Measurements from ENCODE around the gene GPATCH1. TPM values are rescaled to one million over a fixed set of nuclear protein-coding genes. Genes with fewer than 3 reads are reported as not detected.
"Not testable (repeated sequence)": the region's sequence is repeated elsewhere in the genome, so short reads cannot be mapped to it uniquely, and the experiment has no call there.

Gene GPATCH1, protein sequence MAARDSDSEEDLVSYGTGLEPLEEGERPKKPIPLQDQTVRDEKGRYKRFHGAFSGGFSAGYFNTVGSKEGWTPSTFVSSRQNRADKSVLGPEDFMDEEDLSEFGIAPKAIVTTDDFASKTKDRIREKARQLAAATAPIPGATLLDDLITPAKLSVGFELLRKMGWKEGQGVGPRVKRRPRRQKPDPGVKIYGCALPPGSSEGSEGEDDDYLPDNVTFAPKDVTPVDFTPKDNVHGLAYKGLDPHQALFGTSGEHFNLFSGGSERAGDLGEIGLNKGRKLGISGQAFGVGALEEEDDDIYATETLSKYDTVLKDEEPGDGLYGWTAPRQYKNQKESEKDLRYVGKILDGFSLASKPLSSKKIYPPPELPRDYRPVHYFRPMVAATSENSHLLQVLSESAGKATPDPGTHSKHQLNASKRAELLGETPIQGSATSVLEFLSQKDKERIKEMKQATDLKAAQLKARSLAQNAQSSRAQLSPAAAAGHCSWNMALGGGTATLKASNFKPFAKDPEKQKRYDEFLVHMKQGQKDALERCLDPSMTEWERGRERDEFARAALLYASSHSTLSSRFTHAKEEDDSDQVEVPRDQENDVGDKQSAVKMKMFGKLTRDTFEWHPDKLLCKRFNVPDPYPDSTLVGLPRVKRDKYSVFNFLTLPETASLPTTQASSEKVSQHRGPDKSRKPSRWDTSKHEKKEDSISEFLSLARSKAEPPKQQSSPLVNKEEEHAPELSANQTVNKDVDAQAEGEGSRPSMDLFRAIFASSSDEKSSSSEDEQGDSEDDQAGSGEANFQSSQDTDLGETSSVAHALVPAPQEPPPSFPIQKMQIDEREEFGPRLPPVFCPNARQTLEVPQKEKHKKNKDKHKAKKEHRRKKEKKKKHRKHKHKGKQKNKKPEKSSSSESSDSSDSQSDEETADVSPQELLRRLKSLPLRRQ
- polyA plus RNA-seq: 1 to 10 TPM; 2.6 to 5.5 (median 3.7) TPM

DNA sequence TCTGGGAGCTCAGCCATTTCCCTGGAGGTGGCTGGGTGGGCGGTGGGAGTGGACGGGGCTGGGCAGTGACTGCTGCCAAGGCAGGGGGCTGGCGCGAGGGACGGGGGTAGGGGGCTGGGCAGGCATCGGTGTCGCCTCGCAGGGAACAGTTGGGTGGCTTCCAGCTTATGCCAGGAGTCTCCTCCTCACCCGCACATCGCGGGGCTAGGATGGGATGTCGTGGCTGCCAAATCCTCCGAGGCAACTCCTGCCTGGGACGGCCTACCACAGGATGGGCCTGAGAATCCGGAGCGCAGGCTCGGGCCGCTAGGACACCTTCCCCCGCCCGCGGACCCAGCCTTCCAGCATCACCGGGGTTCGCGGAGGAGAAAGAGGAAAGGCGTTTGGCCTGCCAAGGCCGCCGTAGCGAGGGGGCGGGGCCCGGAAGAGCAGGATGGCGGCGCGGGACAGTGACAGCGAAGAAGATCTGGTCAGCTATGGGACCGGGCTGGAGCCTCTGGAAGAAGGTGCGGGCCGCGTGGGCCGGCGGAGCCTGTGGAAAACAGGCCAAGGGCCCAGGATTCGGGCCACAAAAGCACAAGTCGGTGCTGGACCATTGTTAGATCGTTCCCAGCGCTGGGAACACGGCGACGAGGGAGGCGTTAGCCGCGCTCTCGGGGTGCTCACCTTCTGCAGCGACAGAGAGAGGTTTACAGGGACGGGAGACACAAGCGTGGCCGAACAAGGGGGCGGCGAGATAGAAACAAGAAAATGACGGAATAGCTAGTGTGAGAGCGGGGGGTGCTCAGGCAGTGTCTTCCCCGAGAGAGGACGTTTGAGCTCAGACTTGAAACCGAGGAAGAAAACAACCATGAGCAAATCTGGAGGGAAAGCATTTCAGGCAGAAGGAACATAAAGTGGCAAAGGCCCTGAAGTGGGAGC is at the start of gene GPATCH1:
Gene GPATCH1, plus strand, starts transcription at position 421 of the 921 bp plus-strand sequence. Its CDS starts 13 bp downstream, at position 434.
- Mint-ChIP-seq H3K36me3 (no peaks in the 10 kb centered on the region), H3K4me3 (peak within 1 kb of the TSS; percentile 94 to 99 (median 96)), H3K9me3 (no peaks in the 10 kb centered on the region), H3K4me1 (peaks cover 27% of the 10 kb centered on the region in 2 donors), H3K27me3 (ENCODE audit: low read depth in 3 of 3) (peaks cover 4 to 12% (median 6%) of the 10 kb centered on the region in 3 donors), H3K27ac (peak within 1 kb of the TSS; percentile 91 to 95 (median 92))
- peak; percentile 84 to 86 (median 84) for DNase-seq

DNA sequence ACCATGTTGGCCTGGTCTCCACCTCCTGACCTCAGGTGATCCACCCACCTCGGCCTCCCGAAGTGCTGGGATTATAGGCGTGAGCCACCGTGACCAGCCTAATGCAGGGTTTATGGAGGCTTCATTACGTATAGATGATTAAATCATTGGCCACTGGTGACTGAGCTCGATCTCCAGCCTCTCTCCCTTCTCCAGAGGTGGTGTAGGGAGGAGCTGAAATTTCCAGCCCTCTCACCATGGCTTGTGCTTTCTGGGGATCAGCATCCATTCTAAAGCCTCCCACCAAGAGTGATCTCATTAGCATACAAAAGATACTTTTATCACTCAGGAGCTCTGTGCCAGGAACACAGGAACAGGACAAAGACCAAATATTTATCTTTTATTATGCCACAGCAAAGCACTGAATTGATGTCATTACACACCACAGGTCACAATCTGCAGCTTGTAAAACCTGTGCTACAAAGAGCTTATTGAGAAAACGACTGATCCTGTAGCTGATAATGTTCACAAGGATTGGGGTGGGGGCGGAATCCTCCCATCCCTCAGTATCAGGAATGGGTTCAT is 48.7 kb upstream of the GPATCH1 start:
- Mint-ChIP-seq H3K4me3 (no peak overlapping the region), H3K4me1 (peaks cover 4% of the 10 kb centered on the region in 2 donors), H3K9me3 (peaks cover 0 to 7% (median 0%) of the 10 kb centered on the region in 6 donors), H3K27me3 (ENCODE audit: low read depth in 3 of 3) (peaks cover under 1 to 11% (median 3%) of the 10 kb centered on the region in 3 donors), H3K36me3 (no peaks in the 10 kb centered on the region), H3K27ac (no peak overlapping the region)
- no peak for DNase-seq

DNA sequence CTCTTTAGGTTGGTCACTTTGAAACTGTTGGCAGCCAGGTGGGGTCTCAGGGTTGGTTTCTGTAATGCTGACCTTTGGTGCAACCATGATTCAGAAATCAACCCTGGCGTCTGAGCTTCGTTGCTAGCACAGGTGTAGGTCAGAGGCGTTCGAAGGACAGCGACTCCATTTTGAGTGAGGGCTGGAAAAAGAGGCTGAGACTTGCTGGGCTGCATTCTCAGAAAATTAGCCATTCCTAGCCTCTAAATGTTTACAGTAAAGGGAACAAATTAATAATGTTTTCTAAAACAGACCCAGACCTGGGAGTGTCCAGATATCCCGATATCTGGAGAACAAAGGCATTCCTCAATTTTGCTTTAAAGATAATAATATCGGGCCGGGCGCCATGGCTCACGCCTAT is 45.5 kb upstream of the GPATCH1 start:
- no peak overlapping the region for H3K27ac Mint-ChIP-seq
- H3K9me3 Mint-ChIP-seq: peaks cover 0 to 3% (median 0%) of the 10 kb centered on the region in 6 donors
- H3K4me3 Mint-ChIP-seq: no peak overlapping the region
- no peak for DNase-seq
- H3K4me1 Mint-ChIP-seq: peaks cover 9 to 11% of the 10 kb centered on the region in 2 donors
- H3K27me3 Mint-ChIP-seq (ENCODE audit: low read depth in 3 of 3): peaks cover 3 to 6% (median 5%) of the 10 kb centered on the region in 3 donors
- no peaks in the 10 kb centered on the region for H3K36me3 Mint-ChIP-seq

DNA sequence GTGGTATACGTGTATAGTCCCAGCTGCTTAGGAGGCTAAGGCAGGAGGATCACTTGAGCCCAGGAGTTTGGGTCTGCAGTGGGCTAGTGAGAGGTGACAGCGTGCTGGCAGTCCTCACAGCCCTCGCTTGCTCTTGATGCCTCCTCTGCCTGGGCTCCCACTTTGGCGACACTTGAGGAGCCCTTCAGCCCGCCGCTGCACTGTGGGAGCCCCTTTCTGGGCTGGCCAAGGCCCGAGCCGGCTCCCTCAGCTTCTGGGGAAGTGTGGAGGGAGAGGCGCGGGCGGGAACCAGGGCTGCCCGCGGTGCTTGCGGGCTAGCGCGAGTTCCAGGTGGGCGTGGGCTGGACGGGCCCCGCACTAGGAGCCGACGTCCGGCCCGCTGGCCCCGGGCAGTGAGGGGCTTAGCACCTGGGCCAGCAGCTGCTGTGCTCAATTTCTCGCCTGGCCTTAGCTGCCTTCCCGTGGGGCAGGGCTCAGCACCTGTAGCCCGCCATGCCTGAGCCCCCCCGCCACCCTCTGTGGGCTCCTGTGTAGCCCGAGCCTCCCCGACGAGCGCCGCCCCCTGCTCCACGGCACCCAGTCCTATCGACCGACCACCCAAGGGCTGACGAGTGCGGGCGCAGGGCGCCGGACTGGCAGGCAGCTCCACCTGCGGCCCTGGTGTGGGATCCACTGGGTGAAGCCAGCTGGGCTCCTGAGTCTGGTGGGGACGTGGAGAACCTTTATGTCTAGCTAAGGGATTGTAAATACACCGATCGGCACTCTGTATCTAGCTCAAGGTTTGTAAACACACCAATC is 44.4 kb upstream of the GPATCH1 start:
- not testable (repeated sequence) for H3K36me3 Mint-ChIP-seq; H3K9me3 Mint-ChIP-seq; H3K27ac Mint-ChIP-seq; H3K27me3 Mint-ChIP-seq (ENCODE audit: low read depth in 3 of 3); DNase-seq; H3K4me3 Mint-ChIP-seq
- peaks cover 9 to 11% of the 10 kb centered on the region in 2 donors for H3K4me1 Mint-ChIP-seq

DNA sequence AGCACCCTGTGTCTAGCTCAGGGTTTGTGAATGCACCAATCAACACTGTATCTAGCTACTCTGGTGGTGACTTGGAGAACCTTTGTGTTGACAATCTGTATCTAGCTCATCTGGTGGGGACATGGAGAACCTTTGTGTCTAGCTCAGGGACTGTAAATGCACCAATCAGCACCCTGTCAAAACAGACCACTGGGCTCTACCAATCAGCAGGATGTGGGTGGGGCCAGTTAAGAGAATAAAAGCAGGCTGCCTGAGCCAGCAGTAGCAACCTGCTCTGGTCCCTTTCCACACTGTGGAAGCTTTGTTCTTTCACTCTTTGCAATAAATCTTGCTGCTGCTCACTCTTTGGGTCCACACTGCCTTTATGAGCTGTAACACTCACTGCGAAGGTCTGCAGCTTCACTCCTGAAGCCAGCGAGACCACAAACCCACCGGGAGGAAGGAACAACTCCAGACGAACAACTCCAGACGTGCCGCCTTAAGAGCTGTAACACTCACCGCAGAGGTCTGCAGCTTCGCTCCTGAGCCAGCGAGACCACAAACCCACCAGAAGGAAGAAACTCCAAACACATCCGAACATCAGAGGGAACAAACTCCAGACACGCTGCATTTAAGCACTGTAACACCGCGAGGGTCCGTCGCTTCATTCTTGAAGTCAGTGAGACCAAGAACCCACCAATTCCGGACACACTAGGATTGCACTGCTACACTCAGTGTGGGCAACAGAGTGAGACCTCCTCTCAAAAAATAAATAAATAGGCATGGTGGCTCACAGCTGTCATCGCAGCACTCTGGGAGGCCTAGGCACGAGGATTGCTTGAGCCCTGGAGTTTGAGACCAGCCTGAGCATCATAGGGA is 43.6 kb upstream of the GPATCH1 start:
- DNase-seq; H3K9me3 Mint-ChIP-seq; H3K36me3 Mint-ChIP-seq; H3K27me3 Mint-ChIP-seq (ENCODE audit: low read depth in 3 of 3): not testable (repeated sequence)
- H3K27ac Mint-ChIP-seq: peak overlapping the region; percentile 12 to 78 (median 58)
- H3K4me1 Mint-ChIP-seq: peaks cover 9 to 11% of the 10 kb centered on the region in 2 donors
- peak overlapping the region; percentile 65 to 90 (median 80) for H3K4me3 Mint-ChIP-seq

DNA sequence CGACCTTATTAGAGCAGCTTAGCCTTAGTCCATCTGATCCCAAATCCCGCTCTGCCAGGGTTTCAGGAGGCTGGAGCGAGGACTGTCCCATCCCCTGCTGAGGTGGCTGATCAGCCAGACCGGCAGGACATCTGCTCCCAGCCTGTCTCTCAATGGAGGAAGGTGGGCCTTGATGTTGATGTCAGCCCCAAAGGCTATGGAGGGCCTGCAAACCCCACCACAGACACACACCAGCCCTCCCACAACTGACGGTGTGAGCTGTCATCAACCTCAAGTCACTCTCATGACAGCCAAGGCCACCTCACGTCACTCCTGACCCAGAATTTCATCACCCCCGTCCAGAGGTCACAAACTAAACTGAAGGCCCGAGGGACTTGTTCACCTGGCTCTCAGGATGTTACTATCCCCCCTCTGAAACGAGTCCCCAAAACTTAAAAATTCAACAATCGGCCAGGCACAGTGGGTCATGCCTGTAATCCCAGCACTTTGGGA is 41.8 kb upstream of the GPATCH1 start:
- H3K4me1 Mint-ChIP-seq: peaks cover 9 to 11% of the 10 kb centered on the region in 2 donors
- no peak for DNase-seq
- H3K27me3 Mint-ChIP-seq (ENCODE audit: low read depth in 3 of 3): peaks cover 0 to 9% (median 4%) of the 10 kb centered on the region in 3 donors
- peak overlapping the region in 3 of 5 donors; percentile 1 to 27 (median 15) for H3K4me3 Mint-ChIP-seq
- no peaks in the 10 kb centered on the region for H3K36me3 Mint-ChIP-seq
- H3K27ac Mint-ChIP-seq: no peak overlapping the region
- H3K9me3 Mint-ChIP-seq: peaks cover 0 to 3% (median 0%) of the 10 kb centered on the region in 6 donors

DNA sequence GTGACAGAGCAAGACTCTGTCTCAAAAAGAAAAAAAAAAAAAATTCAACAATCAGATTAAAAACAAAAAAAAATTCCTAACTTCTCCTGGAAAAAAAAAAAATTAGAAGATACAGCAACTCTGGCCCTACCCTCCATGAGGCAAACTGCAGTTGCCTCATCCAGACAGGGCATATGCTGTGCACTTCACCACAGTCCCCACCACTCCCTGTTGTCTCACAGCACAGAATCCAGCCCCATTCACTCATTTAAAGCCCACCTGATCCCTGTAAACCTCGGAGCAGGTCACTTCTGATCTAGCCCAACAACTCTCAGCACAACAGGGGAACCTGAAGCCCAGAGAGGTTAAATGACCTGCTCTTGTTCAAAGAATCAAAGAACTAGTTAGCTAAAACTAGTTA is 41.2 kb upstream of the GPATCH1 start:
- DNase-seq: no peak
- H3K4me3 Mint-ChIP-seq: no peak overlapping the region
- H3K9me3 Mint-ChIP-seq: peaks cover 0 to 3% (median 0%) of the 10 kb centered on the region in 6 donors
- peak overlapping the region in 1 of 6 donors; percentile 47 for H3K27ac Mint-ChIP-seq
- H3K36me3 Mint-ChIP-seq: no peaks in the 10 kb centered on the region
- H3K4me1 Mint-ChIP-seq: peaks cover 9 to 11% of the 10 kb centered on the region in 2 donors
- H3K27me3 Mint-ChIP-seq (ENCODE audit: low read depth in 3 of 3): peaks cover 0 to 9% (median 4%) of the 10 kb centered on the region in 3 donors

DNA sequence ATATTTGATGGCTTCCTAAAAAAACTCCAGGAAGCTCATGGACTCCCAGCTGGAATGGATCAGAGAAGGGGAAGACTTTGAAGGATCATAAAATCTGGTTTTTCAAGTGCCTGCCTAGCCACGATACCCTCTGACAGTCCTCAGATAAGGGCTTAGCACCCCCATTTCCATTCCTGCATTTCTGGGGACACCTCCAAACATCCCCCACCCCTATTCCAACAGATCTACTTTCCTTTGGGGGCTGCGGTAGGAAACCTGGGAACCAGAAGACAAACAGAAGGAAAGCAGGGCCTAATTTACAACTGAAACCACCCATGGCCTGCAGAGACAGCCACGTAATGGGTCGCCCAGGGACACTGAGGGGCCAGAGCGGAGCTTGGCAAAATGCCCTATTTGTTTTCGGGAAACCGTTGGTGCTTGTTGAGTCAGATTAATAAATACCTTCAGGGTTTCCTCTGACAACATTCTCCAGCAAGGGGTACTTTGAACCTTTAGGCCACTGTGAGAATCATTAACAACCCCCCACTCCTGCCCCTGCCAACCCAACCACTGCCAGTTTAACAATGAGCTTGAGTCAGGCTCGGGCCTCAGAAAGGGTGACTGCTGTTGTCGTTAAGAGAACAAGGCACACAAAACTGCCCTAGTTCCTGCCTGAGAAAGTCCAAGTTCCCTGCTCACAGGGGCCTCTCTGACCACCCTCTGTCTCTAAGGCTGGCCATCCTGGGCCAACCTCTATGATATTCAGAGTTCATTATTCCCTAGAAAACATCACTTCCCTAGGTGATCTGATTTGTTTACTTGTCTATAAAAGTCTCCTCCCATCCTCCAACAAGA is 39.8 kb upstream of the GPATCH1 start:
- Mint-ChIP-seq H3K27ac (no peak overlapping the region), H3K4me1 (peaks cover 9 to 11% of the 10 kb centered on the region in 2 donors), H3K27me3 (ENCODE audit: low read depth in 3 of 3) (peaks cover 0 to 9% (median 2%) of the 10 kb centered on the region in 3 donors), H3K36me3 (no peaks in the 10 kb centered on the region), H3K4me3 (no peak overlapping the region), H3K9me3 (peaks cover 0 to 3% (median 0%) of the 10 kb centered on the region in 6 donors)
- no peak for DNase-seq

DNA sequence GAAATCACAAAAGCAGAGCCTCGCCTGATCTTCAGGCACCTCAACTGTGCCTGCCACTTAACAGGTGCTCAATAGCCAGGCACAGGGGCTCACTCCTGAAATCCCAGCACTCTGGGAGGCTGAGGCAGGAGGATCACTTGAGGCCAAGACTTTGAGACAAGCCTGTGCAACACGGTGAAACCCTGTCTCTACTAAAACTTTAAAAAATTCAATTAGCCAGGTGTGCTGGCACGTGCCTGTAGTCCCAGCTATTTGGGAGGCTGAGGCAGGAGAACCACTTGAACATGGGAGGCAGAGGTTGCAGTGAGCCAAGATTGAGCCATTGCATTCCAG is 39.2 kb upstream of the GPATCH1 start:
- H3K36me3 Mint-ChIP-seq; H3K27ac Mint-ChIP-seq; H3K4me3 Mint-ChIP-seq; H3K27me3 Mint-ChIP-seq (ENCODE audit: low read depth in 3 of 3); DNase-seq; H3K9me3 Mint-ChIP-seq: not testable (repeated sequence)
- H3K4me1 Mint-ChIP-seq: peaks cover 9 to 11% of the 10 kb centered on the region in 2 donors

DNA sequence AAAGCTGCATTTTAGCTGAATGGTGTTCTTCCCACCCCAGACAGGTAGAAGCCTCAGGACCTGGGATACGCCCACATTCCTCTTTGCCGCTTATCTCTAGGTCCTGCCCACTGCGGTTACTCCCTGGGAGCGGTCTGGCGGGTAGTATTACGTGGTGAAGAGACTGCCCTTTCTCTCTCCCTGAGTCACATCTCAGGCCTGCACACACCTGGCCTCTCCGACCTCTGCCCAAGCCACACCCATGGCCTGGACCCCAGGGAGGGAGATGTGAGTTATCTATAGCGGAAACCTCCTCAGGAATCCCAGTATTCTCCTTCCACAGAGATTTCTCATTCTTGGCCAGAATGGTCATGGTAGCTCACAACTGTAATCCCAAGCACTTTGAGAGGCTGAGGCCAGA is 33.6 kb upstream of the GPATCH1 start:
- Mint-ChIP-seq H3K4me3 (no peak overlapping the region), H3K9me3 (no peaks in the 10 kb centered on the region), H3K4me1 (no peaks in the 10 kb centered on the region), H3K36me3 (no peaks in the 10 kb centered on the region), H3K27me3 (ENCODE audit: low read depth in 3 of 3) (peaks cover 0 to 5% (median 2%) of the 10 kb centered on the region in 3 donors), H3K27ac (no peak overlapping the region)
- DNase-seq: no peak

Measured in immature natural killer cell (primary cell).